GM19468 (cell line): ENCODE data around the gene SYTL3.
"Not testable (repeated sequence)": the region's sequence is repeated elsewhere in the genome, so short reads cannot be mapped to it uniquely, and the experiment has no call there.

Source experiments
- ATAC-seq: cut with Tn5 transposase; IDR thresholded peaks from one replicate; pipeline ENCODE4 v1.9.1; 2021; ENCODE audit warnings: mild to moderate bottlenecking, moderate library complexity, moderate number of reproducible peaks; ENCODE audit not compliant: unreplicated experiment; ENCODE audit errors: extremely low read depth

The SYTL3 gene

DNA sequence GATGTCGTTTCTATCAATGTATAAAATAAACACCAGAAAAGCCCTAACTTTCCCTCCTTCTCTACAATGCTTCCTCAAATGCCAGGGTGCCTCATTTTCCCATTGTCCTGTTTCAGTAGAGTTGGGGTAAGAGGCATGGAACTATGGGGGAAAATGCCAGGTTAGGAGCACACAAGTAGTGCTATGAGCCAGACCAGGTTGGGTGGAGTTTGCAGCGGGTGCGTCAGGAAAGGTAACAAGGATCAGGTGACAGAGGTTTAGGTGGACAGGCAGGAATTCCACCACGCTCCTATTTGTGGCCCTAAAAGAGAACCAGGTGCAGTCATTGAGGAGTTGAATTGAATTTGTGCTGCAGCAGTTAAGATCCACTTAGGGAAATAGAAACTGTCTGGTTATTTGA lies 36.5 kb downstream of the SYTL3 start:
- no peak for ATAC-seq

DNA sequence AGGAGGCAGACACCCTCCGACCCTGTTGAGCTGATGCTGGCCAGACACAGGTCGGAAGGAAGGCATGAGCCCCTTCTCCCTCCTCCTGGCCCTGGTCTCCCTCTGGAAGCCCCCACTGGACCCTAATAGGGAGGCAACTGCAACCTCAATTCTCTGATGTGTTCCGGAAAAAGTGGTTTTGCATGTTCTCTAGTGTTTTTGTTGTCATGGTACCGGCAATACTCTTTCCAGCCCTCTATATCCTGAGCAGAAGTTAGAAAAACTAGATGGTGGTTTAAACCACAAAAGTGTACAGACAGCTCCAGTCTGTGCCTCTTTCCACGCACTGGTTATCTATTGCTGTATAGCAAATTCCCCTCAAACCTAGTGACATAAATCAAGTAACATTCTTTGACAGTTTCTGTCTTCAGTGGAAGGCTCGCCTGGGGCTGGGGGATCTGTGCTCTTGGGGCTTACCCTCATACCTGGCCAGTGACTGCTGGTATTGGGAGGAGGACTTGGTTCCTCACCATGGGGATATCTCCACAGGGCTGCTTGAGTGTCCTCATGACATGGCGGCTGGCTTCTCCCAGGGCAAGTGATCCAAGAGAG lies 37.0 kb downstream of the SYTL3 start:
- peak; percentile 73 for ATAC-seq

DNA sequence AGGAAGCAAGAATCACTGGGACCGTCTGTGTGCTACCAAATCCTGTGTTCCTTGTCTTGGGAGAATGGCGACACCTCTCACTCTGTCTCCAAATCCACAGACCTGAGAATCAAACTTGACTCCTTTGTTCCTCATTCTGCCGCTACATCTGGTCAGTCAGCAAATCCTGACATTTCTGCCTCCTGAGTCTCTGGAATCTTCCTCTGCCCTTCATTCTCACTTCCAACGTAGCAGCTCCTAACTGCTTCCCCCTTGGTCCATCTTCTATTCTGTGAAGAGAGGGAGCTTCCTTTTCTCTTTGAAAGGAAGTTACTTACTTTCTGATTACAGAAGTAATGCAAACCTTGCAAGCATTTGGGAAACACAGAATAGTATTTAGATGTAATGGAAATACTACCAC lies 37.7 kb downstream of the SYTL3 start:
- ATAC-seq: no peak

DNA sequence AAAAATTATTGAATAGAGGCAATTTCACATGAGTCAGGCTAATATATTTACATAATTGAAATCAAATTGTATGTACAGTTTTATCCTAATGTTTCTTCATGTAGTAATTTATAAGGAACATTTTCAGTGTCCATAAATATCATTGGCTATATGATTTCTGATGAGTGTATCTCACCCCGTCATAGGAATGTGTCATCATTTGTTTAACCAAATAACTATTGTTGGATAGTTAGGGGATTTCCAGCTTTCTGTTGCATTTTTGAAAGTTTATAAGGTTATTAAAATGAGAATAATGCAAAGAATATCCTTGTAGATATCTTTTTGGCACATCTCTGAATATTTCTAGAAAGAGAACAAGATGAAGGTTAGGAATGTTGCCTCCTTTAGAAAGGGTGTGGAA lies 39.0 kb downstream of the SYTL3 start:
- no peak for ATAC-seq

DNA sequence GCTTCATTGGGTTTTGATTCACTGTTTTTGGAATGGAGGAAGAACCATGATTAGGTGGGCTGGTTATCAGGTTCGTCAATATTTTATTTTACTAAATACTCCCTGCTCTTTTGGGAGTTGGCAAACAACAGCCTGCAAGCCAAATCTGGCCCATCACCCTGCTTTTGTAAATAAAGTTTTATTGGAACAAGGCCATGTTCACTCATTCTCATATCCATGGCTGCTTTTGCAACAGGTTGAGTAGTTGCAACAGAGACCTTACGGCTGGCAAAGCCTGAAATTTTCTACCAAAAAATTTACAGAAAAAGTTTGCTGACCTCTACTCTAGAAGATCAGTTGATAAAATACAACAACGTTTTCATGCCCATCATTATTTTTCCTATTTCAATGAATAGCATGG lies 45.1 kb downstream of the SYTL3 start:
- ATAC-seq: no peak

DNA sequence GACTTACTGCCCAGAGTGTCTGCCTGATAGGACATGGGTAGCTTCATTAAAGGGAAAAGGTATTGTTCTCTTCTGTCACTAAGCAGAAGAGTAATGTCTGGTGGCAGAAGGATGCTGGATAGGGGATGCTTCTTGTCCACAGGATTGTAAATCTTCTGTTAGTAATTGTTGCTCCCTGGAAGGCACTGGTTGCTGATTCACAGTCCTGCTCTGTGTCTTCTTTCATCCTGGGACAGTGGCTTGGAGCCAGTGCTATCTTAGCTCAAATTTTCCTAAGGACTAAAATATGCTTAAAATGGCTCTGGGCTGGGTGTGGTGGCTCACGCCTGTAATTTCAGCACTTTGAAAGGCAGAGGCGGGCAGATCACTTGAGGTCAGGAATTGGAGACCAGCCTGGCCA lies 48.0 kb downstream of the SYTL3 start:
- no peak for ATAC-seq

DNA sequence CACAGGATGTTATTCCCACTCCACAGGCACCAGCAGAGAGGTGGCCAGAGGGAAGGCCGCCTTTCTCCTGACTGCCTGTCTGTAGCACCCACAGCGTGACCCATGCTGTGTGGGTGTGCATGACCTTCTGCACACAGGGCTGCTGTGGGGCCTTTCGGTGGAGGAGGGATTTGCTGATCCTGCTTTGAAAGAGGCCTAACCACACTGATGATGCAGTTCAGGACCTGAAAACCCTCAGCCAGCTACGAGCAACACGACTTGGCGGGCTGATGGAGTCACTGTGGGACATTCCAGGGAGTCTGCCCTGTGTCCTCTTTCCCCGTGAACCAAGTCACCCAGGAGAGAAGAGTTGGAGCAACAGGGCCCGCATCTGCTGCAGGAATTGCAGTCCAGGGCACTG lies 49.1 kb downstream of the SYTL3 start:
- ATAC-seq: no peak

DNA sequence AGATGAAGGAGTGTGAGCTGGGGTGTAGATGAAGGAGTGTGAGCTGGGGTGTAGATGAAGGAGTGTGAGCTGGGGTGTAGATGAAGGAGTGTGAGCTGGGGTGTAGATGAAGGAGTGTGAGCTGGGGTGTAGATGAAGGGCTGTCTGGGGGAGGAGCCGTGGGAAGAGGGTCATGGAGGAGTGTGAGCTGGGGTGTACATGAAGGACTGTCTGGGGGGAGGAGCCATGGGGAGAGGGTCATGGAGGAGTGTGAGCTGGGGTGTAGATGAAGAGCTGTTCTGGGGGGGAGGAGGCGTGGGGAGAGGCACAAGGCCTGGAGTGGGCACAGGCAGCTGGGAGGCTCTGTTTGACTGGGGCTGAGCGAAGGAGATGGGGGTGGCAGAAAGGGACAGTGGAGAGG lies 51.4 kb downstream of the SYTL3 start:
- not testable (repeated sequence) for ATAC-seq

DNA sequence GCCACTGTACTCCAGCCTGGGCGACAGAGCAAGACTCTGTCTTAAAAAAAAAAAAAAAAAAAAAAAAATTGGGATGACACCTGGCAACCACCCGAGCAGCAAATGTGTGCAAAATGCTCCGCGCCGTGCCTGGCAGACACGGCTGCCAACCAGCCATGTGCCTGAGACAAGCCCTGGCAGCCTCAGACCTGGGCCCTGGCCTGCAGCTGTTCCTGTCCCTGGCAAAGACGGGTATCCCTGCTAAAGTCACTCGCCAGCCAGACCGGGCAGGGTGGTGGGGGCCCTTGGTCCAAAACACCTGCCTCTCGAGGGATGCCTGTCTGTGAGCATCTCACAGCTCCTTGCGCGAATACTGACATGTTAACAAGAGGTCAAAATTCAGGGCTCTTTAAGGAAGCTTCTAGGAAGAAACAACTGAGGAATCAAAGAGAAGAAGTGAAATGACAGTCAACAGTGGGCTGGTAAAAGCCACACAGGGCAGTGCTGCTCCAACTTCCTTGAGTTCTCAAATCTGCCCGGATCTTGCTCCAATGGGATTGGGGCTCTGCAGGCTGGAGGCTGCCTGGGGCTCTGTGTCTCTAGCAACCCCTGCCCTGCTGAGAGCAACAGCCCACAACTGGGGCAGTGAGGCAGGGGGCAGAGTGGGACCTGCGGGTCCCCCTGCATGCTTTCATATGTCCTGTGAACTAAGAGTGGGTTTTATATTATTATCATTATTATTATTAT lies 53.4 kb downstream of the SYTL3 start:
- ATAC-seq: no peak

DNA sequence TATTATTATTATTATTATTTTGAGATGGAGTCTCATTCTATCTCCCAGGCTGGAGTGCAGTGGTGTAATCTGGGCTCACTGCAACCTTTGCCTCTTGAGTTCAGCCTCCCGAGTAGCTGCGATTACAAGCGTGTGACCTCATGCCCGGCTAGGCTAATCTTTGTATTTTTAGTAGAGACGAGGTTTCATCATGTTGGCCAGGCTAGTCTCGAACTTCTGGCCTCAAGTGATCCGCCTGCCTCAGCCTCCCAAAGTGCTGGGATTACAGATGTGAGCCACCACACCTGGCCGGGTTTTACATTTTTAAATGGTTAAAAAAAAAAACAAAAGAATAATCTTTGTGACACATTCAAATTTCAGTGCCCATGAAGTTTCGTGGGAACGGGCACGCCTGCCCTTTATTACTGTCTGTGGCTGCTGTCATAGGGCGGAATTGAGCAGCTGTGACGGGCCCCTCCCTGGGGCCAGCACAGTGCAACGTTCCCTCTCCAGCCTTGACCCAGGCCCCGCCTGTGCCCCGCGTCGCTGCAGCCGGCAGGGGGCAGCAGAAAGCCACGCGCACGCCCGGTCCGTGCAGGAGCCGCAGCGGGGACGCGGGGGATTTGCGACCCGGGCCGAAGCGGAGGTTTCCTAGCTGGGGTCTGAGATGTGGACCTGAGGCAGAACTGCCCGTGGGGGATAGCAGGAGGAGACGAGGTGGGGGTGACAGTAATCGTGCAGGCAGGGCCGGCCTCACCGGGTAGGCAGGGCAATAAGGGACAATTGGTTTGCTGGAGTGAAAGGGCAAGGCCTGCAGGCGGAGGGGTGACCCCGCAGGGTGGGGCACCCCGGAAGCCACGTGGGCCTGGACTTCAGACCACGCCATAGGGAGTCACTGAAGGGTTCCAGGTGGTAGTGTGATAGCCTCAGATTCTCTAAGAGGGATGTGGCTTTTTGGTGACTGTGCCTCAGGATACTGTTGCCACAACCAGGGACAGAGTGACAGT lies 54.3 kb downstream of the SYTL3 start:
- peak; percentile 74 for ATAC-seq

DNA sequence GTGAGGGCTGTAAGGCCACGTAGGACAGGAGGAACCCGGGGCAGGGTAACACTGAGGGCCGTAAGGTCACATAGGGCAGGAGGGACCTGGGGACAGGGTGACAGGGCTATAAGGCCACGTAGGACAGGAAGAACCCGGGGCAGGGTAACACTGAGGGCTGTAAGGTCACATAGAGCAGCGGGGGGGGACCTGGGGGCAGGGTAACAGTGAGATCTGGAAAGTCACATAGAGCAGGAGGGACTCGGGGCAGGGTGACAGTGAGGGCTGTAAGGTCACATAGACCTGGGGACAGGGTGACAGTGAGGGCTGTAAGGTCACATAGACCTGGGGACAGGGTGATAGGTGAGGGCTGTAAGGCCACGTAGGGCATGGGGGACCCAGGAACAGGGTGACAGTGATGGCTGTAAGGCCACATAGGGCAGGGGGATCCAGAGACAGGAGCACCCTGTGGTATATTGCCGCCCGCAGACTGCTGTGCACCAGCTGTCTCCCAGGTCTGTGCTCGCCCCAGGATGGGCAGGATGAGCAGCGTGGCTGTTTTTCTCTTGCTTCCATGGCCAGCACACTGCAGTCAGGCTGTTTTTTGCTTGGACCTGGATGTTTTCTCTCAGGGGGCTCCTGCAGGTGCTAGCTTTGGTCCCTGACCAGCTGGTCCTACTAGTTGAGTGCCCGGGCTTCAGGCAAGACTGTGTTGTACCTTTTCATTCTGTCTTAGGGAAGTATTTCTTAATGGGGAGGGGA lies 55.7 kb downstream of the SYTL3 start:
- no peak for ATAC-seq

DNA sequence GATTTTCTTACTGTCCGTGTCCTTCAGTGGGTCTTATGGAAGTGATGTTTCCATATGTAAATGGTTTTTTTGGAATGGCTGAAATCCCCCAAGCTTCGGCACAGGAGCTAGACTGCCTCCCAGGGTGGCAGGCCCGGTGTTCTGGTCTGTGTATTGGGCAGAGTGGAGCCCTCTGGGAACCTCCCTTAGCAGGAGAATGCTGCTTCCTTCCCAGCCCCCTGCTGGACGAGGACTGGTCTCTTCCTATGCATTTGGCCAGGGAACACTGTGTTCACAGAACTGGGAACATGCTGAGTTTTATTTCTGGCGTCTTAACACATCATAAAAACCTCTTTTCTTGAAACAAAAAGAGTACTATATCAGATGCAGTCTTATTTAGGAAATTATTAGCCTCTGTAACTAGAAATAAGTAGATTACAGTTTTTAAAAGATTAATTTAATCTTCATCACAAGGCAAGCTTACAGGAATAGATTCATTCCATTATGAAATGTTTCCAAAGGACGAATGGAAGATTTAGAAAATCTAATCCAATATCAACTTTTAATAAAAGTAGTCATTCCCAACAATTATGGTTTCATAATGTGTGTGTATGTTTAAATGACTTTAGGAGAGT lies 56.6 kb downstream of the SYTL3 start:
- no peak for ATAC-seq

DNA sequence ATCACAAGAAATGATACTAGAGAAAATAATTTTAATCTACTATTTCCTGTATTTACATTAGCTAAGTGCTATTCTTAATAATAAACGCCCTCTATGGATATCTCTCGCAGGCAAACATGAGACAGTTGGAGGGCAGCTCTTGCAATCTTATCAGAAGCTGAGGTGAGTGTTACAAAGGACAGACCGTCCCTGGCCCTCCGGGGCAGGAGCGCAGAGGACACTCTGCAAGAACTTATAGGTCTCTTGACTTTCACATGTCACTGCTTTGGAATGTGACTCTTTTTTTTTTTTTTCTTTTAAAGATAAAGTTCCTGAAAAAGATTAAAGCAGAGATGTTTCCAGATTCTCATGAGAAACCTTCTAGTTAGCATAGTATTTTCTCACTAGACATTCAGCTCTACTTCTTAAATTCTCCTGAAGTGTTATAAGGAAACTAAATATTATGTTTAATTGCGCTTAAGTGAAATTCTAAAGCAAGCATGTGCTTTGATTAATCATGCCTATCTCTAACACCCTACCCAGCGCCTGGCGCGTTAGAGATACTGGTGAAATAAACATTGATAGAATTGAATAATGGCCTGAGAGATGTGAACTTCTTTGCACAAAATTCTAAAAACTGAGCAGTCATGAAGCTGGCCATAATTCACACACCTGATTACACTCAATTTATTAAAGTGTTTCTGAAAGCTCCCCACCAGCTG lies 57.4 kb downstream of the SYTL3 start:
- ATAC-seq: no peak

DNA sequence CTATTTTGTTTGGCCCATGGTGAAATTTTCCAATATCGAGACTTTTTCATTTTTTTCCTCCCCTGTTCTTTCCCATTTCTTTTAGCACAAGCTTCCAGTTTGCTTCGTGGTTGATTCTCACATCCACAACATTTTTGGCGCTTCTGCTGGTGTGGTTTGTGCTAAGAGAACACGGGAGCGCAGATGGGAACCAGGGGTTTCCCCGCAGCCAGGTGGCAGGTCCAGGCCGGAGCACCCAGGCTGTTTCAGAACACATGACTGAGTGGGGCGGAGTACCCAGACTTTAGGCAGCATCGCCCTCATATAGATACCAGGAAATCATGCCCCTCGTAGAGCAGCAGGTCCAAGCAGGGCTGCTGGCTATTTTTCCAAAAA lies 58.0 kb downstream of the SYTL3 start:
- no peak for ATAC-seq

DNA sequence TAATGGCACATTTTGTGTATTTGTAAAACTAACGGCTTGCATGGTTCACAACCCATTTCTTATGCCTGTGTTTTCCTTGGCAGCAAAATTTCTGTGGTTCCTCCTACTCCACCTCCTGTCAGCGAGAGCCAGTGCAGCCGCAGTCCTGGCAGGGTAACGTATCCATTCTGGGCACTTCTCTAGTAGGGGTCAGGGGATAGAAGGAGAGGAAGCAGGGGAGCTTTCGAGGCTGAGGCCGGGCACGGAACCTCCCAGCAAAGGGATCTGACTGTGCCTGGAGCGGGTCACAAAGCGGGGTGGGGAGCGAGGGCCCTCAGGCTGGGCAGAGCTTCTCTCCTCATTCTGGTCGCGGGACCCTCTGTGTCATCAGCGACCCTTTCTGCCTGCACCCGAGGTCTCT lies 58.4 kb downstream of the SYTL3 start:
- ATAC-seq: no peak

DNA sequence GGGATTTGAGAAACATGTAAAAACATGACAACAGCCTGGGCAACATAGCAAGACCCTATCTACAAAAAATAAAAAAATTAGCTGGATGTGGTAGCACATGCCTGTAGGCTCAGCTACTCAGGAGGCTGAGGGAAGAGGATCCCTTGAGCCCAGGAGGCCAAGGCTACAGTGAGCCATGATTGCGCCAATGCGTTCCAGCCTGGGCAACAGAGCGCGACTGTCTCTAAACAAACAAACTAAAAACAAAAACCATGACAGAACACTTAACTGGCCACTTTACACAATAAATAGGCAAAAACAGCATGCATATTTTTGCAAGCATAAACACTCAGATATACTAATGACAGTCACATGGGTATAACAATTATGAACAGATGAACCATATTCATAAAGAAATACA lies 60.0 kb downstream of the SYTL3 start:
- no peak for ATAC-seq

DNA sequence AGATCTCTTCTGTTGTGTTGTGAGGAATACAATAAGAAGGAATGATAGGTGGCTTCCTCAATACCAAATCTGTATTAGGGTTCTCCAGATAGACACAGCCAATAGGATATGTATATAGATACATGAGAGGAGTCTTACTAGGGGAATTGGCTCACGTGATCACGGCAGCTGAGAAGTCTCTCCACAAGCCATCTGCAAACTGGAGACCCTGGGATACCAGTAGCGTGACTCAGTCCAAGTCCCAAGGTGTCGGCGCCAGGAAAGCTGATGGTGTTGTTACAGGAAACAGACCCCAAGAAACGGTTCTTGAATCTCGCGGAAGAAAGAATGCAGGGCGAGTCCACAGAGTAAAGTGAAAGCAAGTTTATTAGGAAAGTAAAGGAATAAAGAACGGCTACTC lies 61.4 kb downstream of the SYTL3 start:
- ATAC-seq: no peak

DNA sequence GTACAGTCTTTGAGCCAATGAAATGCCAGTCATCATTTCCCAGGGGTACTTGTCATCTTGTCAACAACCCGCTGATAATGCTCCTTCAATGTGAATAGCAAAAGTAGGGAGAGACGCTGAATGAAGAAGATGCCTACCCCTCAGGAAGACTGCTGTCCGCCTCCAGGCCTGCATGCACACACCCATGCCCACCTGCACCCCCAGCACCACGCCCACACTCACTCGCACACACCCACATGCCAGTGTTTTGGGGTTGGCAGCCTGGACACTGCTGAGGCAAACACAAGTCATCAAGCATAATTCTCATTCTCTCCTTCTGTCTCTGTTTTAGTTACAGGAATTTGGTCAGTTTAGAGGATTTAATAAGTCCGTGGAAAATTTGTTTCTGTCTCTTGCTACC lies 63.6 kb downstream of the SYTL3 start:
- ATAC-seq: no peak

DNA sequence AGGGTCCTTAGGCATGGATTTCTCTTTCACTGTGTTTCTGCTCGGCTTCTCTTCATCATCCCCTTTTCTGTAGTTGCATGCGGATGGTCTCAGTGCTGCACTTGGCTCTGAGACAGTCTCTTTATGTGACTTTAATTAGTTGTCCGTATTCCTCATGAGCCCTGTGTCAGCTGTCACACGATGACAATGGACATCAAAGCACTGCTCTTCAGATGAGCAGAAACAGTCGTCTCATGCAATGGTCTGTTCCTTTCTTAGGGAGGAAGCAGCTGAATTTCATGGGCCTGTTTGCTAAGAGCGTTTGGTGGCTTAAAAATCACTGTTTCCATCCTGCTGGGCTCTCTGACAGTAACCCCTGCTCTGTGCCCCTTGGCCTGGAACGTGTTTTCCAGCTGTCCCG lies 64.9 kb downstream of the SYTL3 start:
- no peak for ATAC-seq
